ENCODE measurements around the gene KCTD11.

DNA sequence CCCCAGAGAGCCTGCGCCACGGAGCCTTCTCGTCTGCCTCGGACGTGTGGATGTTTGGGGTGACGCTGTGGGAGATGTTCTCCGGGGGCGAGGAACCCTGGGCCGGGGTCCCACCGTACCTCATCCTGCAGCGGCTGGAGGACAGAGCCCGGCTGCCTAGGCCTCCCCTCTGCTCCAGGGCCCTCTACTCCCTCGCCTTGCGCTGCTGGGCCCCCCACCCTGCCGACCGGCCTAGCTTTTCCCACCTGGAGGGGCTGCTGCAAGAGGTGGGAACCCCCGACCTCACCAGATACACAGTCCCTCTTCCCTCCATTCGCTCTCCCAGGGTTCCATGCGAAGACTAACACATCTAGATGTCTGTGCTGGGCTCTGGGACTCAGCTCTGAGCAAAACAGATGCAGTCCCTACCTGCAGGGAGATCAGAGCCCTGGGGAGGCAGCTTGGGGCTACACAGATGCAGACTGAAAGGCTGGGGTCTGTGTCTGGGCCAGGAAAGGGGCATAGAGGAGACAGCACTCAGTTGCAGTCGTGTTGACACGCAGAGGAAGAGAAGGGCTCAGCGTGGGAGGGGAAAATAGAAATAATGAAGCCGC lies 32.6 kb downstream of the KCTD11 start:
- TF ChIP-seq, protein P1, sequence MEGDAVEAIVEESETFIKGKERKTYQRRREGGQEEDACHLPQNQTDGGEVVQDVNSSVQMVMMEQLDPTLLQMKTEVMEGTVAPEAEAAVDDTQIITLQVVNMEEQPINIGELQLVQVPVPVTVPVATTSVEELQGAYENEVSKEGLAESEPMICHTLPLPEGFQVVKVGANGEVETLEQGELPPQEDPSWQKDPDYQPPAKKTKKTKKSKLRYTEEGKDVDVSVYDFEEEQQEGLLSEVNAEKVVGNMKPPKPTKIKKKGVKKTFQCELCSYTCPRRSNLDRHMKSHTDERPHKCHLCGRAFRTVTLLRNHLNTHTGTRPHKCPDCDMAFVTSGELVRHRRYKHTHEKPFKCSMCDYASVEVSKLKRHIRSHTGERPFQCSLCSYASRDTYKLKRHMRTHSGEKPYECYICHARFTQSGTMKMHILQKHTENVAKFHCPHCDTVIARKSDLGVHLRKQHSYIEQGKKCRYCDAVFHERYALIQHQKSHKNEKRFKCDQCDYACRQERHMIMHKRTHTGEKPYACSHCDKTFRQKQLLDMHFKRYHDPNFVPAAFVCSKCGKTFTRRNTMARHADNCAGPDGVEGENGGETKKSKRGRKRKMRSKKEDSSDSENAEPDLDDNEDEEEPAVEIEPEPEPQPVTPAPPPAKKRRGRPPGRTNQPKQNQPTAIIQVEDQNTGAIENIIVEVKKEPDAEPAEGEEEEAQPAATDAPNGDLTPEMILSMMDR (conservative IDR thresholded peaks at IDR 0.05 in 1 of 2, IDR thresholded peaks at IDR 0.05 in 1 of 2; ENCODE audit: extremely low read depth in 1 of 2, insufficient read depth in 1 of 2, low read depth in 1 of 2, low read length in 2 of 2): no peak
- no peak for TF ChIP-seq EZH2 (IDR thresholded peaks at IDR 0.05; ENCODE audit: borderline replicate concordance, low read length)
